ENCODE results near the gene GOLGA2.
"Not testable (repeated sequence)": the region's sequence is repeated elsewhere in the genome, so short reads cannot be mapped to it uniquely, and the experiment has no call there.

The GOLGA2 gene

DNA sequence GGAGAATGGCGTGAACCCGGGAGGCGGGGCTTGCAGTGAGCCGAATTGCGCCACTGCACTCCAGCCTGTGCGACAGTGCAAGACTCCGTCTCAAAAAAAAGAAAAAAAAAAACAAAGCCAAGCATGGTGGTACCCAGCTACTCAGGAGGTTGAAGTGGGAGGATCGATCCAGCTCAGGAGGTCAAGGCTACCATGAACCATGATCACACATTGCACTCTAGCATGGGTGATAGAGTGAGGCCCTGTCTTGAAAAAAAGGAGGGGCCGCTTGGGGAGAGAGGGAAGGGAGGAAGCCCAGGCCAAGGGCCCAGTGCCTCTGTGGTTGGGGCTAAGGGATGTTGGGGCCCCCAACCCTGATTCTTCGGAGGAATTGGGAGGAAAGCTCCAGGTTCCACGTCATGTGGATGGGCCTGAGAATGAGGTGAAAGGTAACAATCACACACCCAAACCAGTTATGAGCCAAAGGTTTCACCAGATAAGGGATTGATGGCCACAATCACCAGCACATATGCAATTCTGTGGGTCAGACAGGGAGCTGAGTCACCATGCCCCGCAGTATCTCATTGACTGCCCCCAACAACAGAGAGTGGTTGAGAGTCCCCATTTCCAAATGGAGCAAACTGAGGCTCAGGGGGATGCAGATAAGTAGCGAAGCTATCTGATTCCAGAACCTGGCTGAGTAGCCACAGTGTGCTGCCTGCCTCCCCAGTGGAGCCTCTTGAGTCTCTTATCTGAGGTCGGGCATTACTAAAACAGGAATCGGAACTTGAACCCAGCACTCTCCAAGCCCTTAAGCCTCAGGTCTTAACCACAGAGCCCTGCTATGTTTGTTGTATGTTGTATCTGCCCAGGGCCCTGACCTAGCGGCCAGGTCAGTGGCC is 20.8 kb upstream of the GOLGA2 start:
- intact Hi-C loops (cut with DNase I): loop anchor here (5.0 kb wide), 1 partner anchor 46 kb away; the partner anchor contains the start of gene SLC27A4
- DNase-seq: no peak

GRCh38 chr9:128294142-128294541 is 18.3 kb upstream of the GOLGA2 start:
- intact Hi-C loops (cut with DNase I): no loop called here
- DNase-seq: no peak

DNA sequence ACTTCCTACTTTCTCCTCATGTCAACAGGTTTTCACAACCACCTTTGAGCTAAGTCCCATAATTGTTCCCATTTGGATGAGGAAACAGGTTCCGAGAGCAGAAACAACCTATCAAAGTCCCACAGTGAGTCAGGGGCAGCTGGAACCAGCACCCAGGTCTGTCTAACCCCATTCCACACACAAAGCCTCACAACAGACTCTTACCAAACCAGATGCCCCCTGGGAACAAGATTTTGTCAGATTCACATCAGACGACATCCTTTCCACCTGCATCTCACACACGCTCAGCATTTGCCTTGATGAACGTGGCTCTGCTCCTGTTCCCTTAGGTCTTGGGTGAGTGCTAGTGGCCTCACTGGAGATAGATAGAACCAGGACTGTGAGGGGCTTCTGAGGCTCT is 17.3 kb upstream of the GOLGA2 start:
- intact Hi-C loops (cut with DNase I): no loop called here
- no peak for DNase-seq

- intact Hi-C loops (cut with DNase I): no loop called here
These were observed 16.2 kb upstream of the GOLGA2 start for GRCh38 chr9:128292009-128292408.

GRCh38 chr9:128288273-128289004 is 12.6 kb upstream of the GOLGA2 start:
- DNase-seq: no peak
- intact Hi-C loops (cut with DNase I): no loop called here

More at GRCh38 chr9:128292009-128292408, 16.2 kb upstream of the GOLGA2 start:
- DNase-seq: no peak

DNA sequence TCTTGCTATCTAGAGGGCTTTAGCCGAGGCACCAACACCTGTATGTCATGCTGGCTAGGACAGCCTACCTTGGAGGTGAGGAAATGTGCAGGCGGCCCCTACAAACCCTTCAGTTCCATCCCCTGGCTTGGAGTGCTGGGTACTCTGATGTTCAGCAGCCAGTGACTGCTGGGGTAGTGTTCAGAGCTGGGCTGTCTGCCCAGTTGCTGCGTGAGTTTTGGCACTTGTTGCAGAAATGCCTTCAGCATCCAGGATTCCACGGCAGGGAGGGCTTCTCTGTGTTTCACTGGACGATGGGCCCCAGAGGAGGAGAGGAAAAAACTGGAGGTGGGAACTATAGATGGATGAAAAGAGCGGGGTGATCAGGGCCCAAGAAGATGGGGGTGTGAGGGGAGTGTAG is 10.6 kb upstream of the GOLGA2 start:
- intact Hi-C loops (cut with DNase I): no loop called here
- peak; percentile 25 to 90 (median 78) for DNase-seq

DNA sequence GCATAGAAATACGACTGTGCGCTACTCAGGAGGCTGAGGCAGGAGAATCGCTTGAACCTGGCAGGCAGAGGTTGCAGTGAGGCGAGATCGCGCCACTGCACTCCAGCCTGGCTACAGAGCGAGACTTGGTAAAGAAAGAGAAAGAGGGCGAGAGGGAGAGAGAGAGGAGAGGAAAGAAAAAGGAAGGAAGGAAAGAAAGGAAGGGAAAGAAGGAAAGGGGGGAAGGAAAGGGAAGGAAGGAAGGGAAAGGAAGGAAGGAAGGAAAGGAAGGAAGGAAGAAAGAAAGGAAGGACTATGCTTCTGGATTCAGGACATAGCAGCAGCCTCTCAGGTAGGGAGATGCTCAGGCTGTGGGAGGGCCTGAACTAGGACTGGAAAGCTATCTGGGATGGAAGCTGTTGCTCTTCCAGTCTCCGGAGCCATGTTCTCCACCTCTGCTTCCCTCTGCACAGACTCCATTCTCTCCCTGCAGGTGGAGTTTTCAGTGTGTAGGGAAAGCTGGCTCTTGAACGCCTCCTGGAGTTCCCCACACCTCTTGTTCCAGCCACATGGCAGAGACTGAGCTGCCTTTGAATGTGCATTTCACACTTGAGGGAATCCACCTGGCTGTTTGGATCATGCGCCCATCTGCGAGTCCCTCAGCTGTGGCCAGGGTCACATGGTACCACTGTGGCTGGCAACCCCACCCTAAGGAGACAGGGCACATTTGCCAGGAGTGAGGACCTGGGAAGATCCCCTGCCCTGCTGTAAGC is 9.4 kb upstream of the GOLGA2 start:
- intact Hi-C loops (cut with DNase I): no loop called here
- DNase-seq: no peak

DNA sequence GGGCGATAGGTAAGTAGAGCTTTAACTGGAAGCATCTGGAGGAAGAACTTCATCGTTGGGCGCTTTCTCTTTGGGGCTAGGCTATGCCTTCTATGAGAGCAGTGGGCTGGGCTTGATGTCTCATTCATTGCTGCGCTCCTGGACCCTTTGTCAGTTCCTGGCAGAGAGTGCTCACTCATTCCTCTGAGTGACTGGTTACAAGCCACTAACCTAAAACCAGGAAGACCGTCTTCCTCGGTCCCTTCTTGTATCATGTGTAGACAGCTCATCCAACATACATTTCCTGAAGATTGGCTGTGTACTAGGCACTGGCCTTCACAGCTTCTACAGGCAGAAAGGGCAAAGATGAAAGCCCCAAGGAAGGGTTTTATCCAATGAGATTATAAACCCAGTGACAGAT is 6.7 kb upstream of the GOLGA2 start:
- intact Hi-C loops (cut with DNase I): no loop called here
- DNase-seq: no peak

DNA sequence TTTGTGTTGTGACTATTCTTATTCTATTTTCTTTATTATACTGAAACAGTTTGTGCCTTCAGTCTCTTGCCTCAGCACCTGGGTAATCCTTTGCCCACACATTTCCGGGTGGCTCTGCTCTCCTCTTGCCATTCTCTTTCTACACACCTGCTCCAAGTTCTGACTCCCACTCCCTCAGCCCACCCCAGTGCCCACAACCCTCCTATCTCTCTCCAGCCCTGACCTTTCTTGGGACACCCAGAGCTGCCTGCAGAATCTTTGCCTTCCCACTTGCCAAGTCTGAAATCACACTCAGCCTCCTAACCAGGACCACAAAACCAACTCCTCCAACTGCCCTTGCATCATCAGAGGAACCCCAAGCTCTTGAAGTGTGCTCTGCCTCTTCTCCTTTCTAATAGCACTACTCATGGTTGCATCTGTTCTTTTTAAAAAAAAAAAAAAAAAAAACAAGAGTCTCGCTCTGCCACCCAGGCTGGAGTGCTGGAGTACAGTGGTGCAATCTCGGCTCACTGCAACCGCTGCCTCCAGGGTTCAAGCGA is 4.3 kb upstream of the GOLGA2 start:
- intact Hi-C loops (cut with DNase I): no loop called here
- no peak for DNase-seq

GRCh38 chr9:128279088-128280073 is 3.6 kb upstream of the GOLGA2 start:
- DNase-seq: not testable (repeated sequence)
- intact Hi-C loops (cut with DNase I): loop anchor here (10.0 kb wide), 1 partner anchor 145 kb away; the partner anchor contains the start of gene CERCAM

DNA sequence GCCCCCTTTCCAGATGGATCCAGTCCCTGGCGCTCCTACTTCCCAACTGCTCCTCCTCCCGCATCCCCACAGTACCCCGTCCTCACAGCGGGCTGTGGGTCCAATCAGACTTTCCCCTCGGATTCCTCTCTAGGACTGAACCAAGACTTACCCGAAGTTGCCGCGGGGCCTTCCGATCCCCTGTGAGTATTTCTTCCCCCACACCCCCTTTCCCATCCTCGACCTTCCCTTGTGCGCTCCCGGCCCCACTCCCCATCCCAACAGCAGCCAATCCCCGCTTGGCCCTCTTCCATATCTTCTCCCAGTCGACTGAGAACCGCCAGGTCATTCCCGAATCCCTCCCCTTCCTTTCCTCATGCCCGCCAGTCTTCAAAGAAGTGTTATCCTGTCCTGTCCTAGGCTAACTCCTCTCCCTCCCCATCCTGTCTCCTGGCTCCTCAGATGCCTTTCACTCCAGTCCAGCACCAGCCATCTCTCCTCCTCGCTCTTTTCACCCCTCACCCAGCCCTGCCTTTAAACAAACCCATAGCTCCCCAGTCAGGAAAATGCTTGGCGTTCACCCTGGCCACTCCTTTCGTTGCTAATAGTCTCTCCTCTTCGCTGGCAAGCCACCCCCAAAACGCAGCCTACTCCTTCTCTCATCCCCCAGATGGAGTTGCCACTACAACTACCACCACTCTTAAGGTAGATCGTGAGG is 915 bp upstream of the GOLGA2 start:
- DNase-seq: peak in 11 of 42 donors; percentile 16 to 48 (median 23)
- intact Hi-C loops (cut with DNase I): loop anchor here (10.0 kb wide), 1 partner anchor 148 kb away; the partner anchor contains the start of gene CERCAM

DNA sequence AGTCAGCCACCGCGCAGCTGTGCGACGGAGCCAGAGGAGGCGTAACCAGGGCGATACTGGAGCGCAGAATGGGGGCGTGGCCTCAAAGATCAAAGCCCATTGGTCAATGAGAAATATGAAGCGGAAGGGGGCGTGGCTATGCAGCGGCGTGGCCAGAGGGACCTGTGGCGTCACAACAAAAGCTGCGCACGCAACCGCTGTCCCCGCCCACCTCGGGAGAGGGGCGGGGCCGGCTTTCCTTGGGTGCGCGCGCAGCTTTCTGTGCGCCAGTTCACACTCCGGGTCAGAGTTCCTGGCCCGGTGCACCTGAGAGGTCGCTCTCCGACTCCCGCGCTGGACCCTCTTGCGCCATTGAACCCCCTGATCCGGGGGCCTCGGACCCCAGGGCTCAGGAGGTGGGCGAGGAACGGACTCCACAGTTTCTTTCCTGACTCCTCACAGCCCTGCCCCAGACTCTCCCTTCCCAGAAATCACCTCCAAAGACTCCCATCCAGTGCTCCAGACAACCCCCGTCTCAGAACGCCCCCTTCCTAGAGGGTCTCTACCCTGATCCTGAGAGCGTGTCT is 284 bp upstream of the GOLGA2 start, which contains the start of gene SWI5:
SWI5 (plus strand) TSS at position 269 of the 566 bp plus-strand sequence.
- intact Hi-C loops (cut with DNase I): loop anchor here (10.0 kb wide), 1 partner anchor 149 kb away; the partner anchor contains the start of gene CERCAM
- DNase-seq: peak; percentile 98 to 100 (median 99)

DNA sequence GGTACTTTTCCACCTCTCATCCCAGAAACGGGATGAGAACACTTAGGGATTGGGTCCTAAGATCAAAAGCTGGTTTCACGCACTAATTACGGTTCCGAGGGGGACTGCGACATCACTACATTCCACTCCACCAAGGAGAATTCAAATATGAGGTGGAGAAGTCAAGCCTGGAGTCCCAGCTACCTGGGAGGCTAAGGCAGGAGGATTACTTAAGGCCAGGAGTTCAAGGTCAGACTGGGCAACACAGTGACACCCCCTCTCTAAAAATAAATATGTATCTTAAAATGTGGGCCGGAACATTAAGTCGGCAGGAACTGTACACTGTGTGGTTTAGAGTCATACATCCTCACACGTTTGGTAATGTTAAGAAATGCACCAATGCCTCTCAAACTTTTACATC is 1.6 kb downstream of the GOLGA2 start:
- no peak for DNase-seq
- intact Hi-C loops (cut with DNase I): loop anchor here (10.0 kb wide), 1 partner anchor 151 kb away; the partner anchor contains the start of gene CERCAM

DNA sequence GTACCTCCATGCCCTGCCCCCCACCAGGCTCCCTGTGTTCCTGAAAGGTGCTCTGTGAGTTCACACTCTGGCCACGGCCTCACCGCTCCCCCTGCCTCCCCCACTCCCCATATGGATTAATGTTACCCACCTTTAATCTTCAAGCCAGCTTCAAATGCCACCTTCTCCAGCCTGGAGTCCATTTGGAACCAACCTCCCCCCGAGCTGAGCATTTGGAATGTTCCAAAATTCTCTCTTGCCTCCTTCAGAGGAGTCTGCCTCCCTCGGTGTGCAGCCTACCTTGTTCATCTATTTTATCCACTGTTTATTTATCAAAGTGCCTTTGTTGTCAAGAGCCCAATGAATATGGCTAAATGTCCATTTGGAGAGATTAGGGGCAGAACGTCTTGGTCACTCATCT is 4.3 kb downstream of the GOLGA2 start:
- DNase-seq: no peak
- intact Hi-C loops (cut with DNase I): loop anchor here (10.0 kb wide), 1 partner anchor 153 kb away; the partner anchor contains the start of gene CERCAM

DNA sequence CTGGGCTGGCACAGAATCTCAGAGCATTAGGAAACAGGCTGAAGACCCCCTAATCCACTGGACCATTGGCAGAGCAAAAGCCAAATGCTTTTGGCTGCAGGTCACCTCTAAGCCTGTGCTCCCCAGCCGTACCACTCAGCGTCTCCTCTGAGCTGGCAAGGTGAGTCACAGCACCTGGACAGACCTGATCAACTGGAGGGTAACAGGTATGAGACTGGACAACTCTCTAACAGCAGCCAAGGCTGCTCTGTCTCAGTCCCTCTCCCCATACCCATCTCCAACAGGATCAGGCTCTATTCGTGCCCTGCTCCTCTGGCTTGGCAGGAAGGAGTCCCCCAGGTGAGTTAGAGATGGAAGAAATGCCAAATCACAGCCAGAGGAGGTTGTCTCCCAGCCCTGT is 4.7 kb downstream of the GOLGA2 start:
- intact Hi-C loops (cut with DNase I): loop anchor here (10.0 kb wide), 1 partner anchor 154 kb away; the partner anchor contains the start of gene CERCAM
- DNase-seq: no peak

DNA sequence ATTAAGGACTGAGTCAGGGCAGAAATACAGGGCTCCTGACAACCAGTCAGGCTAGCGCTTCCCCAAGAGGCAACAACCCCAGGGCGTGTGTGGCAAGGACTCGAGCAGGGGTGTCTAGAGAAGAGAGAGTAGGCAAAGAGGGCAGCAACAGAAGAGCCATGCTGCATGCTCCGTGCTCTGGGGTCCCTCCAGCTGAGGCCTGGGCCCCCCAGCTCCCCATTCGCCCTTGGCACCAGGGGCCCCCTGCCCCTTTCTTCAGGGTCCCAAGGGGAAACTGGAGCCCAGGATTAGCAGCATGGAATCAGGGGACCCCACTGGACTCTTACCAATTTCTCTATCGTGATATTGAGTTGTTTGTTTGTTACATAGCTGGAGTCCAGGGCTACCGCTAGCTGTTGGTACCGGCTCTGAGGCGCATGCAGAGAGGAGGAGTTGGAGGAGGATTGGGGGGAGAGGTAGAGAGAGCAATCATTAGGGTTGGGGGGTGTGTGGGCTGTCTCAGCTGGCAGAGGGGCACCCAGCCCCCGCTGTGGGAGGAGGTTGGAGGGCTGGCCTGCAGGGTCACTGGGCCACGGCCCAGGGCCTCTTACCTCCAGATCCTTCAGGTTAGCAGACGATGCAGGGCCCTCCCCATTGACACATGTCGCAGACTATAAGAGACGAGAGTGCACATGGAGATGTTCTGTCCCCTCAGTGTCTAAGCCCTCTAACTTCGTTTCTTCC is 8.8 kb downstream of the GOLGA2 start:
- intact Hi-C loops (cut with DNase I): no loop called here
- DNase-seq: peak in 1 of 42 donors; percentile 8

All from head of caudate nucleus (tissue), 42 donors.